H1 (cell line): ENCODE data around the gene B4GALT5. TPM values are rescaled to one million over a fixed set of nuclear protein-coding genes. Genes with fewer than 3 reads are reported as not detected.

Experiments
- CTCF ChIA-PET: fragments of 300-600 bp; sonication (Branson Sonifier 250); formaldehyde crosslinking; loops from one replicate; lab custom pipeline; 2021; ENCODE audit not compliant: partially characterized antibody; lab: Charles Lee
- POLR2A ChIA-PET: fragments of 300-600 bp; sonication (Branson Sonifier 250); formaldehyde crosslinking; loops from one replicate; lab custom pipeline; 2021; ENCODE audit warnings: inconsistent platforms; ENCODE audit not compliant: partially characterized antibody; lab: Charles Lee
- DNase-seq, 2 experiments: peaks; one replicate each; pipeline versions ENCODE4 v3.0.0 to v3.0.0-alpha.2; 2010 to 2022; ENCODE audit warnings: low spot score in 2 of 2, low read depth in 1 of 2, mixed read lengths in 1 of 2
- FAIRE-seq: peaks from 2 replicates; lab custom pipeline; 2011; peaks lifted over from hg19 to GRCh38; lab: Jason Lieb, UNC
- H2AFZ ChIP-seq: 2 replicates; pipeline ENCODE4 v1.8.1; 2012; ENCODE audit warnings: low read length, inconsistent platforms
- H2AK5ac ChIP-seq: 2 replicates; pipeline ENCODE4 v1.6.1; 2013; ENCODE audit warnings: low read depth, low read length
- H2BK120ac ChIP-seq: replicated peaks from 2 replicates; pipeline ENCODE3; 2013; ENCODE audit warnings: low read depth, low read length, inconsistent platforms
- H2BK12ac ChIP-seq: 2 replicates; pipeline ENCODE4 v1.6.1; 2013; ENCODE audit warnings: low read depth, low read length
- H2BK15ac ChIP-seq: 2 replicates; pipeline ENCODE4 v1.6.1; 2013; ENCODE audit warnings: low read length
- H2BK20ac ChIP-seq: 2 replicates; pipeline ENCODE4 v1.6.1; 2013; ENCODE audit warnings: low read length
- H2BK5ac ChIP-seq: 2 replicates; pipeline ENCODE4 v1.6.1; 2013; ENCODE audit warnings: low read depth, low read length
- H3K14ac ChIP-seq: 2 replicates; pipeline ENCODE4 v1.6.1; 2013; ENCODE audit warnings: inconsistent platforms; ENCODE audit not compliant: insufficient read length
- H3K18ac ChIP-seq: 2 replicates; pipeline ENCODE4 v1.6.1; 2013; ENCODE audit warnings: low read length; ENCODE audit errors: extremely low read depth
- H3K23ac ChIP-seq: 2 replicates; pipeline ENCODE4 v1.6.1; 2013; ENCODE audit warnings: inconsistent platforms; ENCODE audit not compliant: insufficient read length
- H3K23me2 ChIP-seq: 2 replicates; pipeline ENCODE4 v1.6.1; 2013; ENCODE audit warnings: low read depth, low read length
- H3K27ac ChIP-seq: 2 replicates; pipeline ENCODE4 v1.6.1; 2011; ENCODE audit warnings: low read depth, low read length, inconsistent platforms
- H3K27me3 ChIP-seq, 4 experiments: replicated peaks in 1 of 4; 1 replicate in 1 of 4; 2 replicates in 3 of 4; pipeline versions ENCODE4 v1.6.1 to v1.8.1; 2011 to 2013; ENCODE audit warnings: low read length in 3 of 4, mild to moderate bottlenecking in 3 of 4, inconsistent platforms in 2 of 4, mixed read lengths in 2 of 4, moderate library complexity in 1 of 4; ENCODE audit not compliant: control insufficient read depth in 3 of 4, insufficient read depth in 3 of 4; ENCODE audit errors: extremely low read depth in 1 of 4
- H3K36me3 ChIP-seq, 4 experiments: 2 replicates each; pipeline versions ENCODE4 v1.6.1 to v1.8.1; 2011 to 2013; ENCODE audit warnings: mild to moderate bottlenecking in 4 of 4, low read length in 3 of 4, moderate library complexity in 2 of 4, control low read depth in 1 of 4, inconsistent platforms in 1 of 4; ENCODE audit not compliant: insufficient read depth in 4 of 4, control insufficient read depth in 2 of 4
- H3K4ac ChIP-seq: replicated peaks from 2 replicates; pipeline ENCODE3; 2013; ENCODE audit warnings: low read length, low read depth, mixed read lengths, inconsistent platforms; ENCODE audit not compliant: insufficient read length
- H3K4me1 ChIP-seq, 4 experiments: replicated peaks in 1 of 4; 1 replicate in 1 of 4; 2 replicates in 3 of 4; pipeline versions ENCODE4 v1.6.1 to v1.8.1; 2011 to 2013; ENCODE audit warnings: low read length in 3 of 4, inconsistent platforms in 2 of 4, mixed read lengths in 1 of 4; ENCODE audit not compliant: insufficient read depth in 4 of 4, control insufficient read depth in 3 of 4
- H3K4me2 ChIP-seq, 2 experiments: 2 replicates each; pipeline versions ENCODE4 v1.6.1 to v1.8.1; 2011 to 2013; ENCODE audit warnings: low read depth in 2 of 2, low read length in 2 of 2, control low read depth in 1 of 2, inconsistent platforms in 1 of 2, mild to moderate bottlenecking in 1 of 2; ENCODE audit not compliant: insufficient read depth in 1 of 2
- H3K4me3 ChIP-seq, 4 experiments: fragments of 200-600, 300-600 bp in 1 of 4; sonication (generic), shearing (Covaris generic), sonication (Bioruptor Twin) in 1 of 4; 2 replicates each; pipeline versions ENCODE4 v1.5.1 to v1.8.1; 2011 to 2016; ENCODE audit warnings: low read length in 4 of 4, low read depth in 3 of 4, control low read depth in 2 of 4, inconsistent platforms in 2 of 4, mild to moderate bottlenecking in 2 of 4, mixed read lengths in 1 of 4, moderate library complexity in 1 of 4; ENCODE audit not compliant: insufficient read depth in 2 of 4; ENCODE audit errors: extremely low read depth in 1 of 4
- H3K56ac ChIP-seq: replicated peaks from 2 replicates; pipeline ENCODE3; 2013; ENCODE audit warnings: low read depth, mild to moderate bottlenecking, mixed read lengths, low read length, inconsistent platforms; ENCODE audit not compliant: insufficient read length
- H3K79me1 ChIP-seq: 2 replicates; pipeline ENCODE4 v1.6.1; 2013; ENCODE audit warnings: low read depth, low read length, control low read depth
- H3K79me2 ChIP-seq, 2 experiments: 2 replicates each; pipeline versions ENCODE4 v1.6.1 to v1.8.1; 2012 to 2013; ENCODE audit warnings: low read length in 2 of 2, mild to moderate bottlenecking in 2 of 2, inconsistent platforms in 1 of 2; ENCODE audit not compliant: insufficient read depth in 2 of 2, control insufficient read depth in 1 of 2
- H3K9ac ChIP-seq, 4 experiments: replicated peaks in 1 of 4; 1 replicate in 1 of 4; 2 replicates in 3 of 4; pipeline versions ENCODE4 v1.6.1 to v1.8.1; 2011 to 2013; ENCODE audit warnings: low read depth in 3 of 4, low read length in 3 of 4, control low read depth in 2 of 4, mild to moderate bottlenecking in 2 of 4, moderate library complexity in 2 of 4, inconsistent platforms in 1 of 4; ENCODE audit errors: extremely low read depth in 1 of 4
- H3K9me3 ChIP-seq, 2 experiments: 2 replicates each; pipeline versions ENCODE4 v1.6.1 to v1.8.1; 2012 to 2013; ENCODE audit warnings: mild to moderate bottlenecking in 2 of 2, moderate library complexity in 2 of 2, control low read depth in 1 of 2, inconsistent platforms in 1 of 2, low read depth in 1 of 2, low read length in 1 of 2, mixed read lengths in 1 of 2; ENCODE audit not compliant: insufficient read depth in 2 of 2
- H4K20me1 ChIP-seq, 2 experiments: replicated peaks in 1 of 2; 2 replicates each; pipeline versions ENCODE3 to v1.8.1; 2011 to 2013; ENCODE audit warnings: inconsistent platforms in 2 of 2, low read length in 2 of 2, mild to moderate bottlenecking in 1 of 2; ENCODE audit not compliant: insufficient read depth in 2 of 2, control insufficient read depth in 1 of 2
- H4K5ac ChIP-seq: 2 replicates; pipeline ENCODE4 v1.6.1; 2013; ENCODE audit warnings: low read length, low read depth, mixed read lengths, inconsistent platforms; ENCODE audit not compliant: insufficient read length
- H4K8ac ChIP-seq: 2 replicates; pipeline ENCODE4 v1.8.0; 2013; ENCODE audit warnings: mild to moderate bottlenecking, moderate library complexity, low read length, inconsistent platforms; ENCODE audit not compliant: insufficient read depth; ENCODE audit errors: extremely low read depth
- H4K91ac ChIP-seq: replicated peaks from 2 replicates; pipeline ENCODE3; 2013; ENCODE audit warnings: low read length, mixed read lengths, inconsistent platforms; ENCODE audit not compliant: insufficient read length
- CBX5 ChIP-seq: fragments of 300-800, 300-1000 bp; sonication (generic); IDR thresholded peaks from 2 replicates; pipeline ENCODE4 v1.7.1; 2016; ENCODE audit warnings: antibody characterized with exemption, low read length, low read depth
- CBX8 ChIP-seq: fragments of 300-800, 300-1000 bp; sonication (generic); IDR thresholded peaks from 2 replicates; pipeline ENCODE4 v1.7.1; 2016; ENCODE audit warnings: low read depth, low read length, borderline replicate concordance
- CREB1 ChIP-seq: IDR thresholded peaks from 2 replicates; pipeline ENCODE4 v1.6.1; 2012; ENCODE audit warnings: inconsistent platforms
- SIX5 ChIP-seq: IDR thresholded peaks from 2 replicates; pipeline ENCODE4 v1.6.1; 2011; ENCODE audit warnings: mild to moderate bottlenecking, low read depth, low read length
- TAF7 ChIP-seq: optimal IDR thresholded peaks from 2 replicates; pipeline ENCODE3; 2011; ENCODE audit warnings: low read depth, mild to moderate bottlenecking, inconsistent platforms, low read length, moderate library complexity, borderline replicate concordance
- WGBS, 2 experiments: shearing (Covaris generic) in 1 of 2; methylation state at CpG; one replicate each; pipeline versions ENCODE4 v1.1.6 to v1.1.7; 2013 to 2015; ENCODE audit warnings: low lambda C conversion rate in 2 of 2, mixed read lengths in 2 of 2, inconsistent platforms in 1 of 2, low coverage in 1 of 2, missing lambda C conversion rate in 1 of 2; ENCODE audit not compliant: insufficient replicate concordance in 2 of 2, insufficient coverage in 1 of 2, insufficient read length in 1 of 2; ENCODE audit errors: extremely low coverage in 1 of 2, missing lambda C conversion rate in 1 of 2; 5-methylcytosine and 5-hydroxymethylcytosine counted together
- polyA plus RNA-seq, 7 experiments: library from polyadenylated mRNA; depleted of rRNA in 3 of 7; stranded (reverse) in 5 of 7; unstranded in 2 of 7; fragments of >200 nt in 5 of 7; fragments of 200-250 nt in 2 of 7; gene quantifications; 1 replicate in 5 of 7; 2 replicates in 1 of 7; 4 replicates in 1 of 7; pipeline versions ENCODE4 v1.2.1 to v1.2.3, GENCODE V29; 2011 to 2013; ENCODE audit warnings: missing spikeins in 2 of 7, mixed read lengths in 2 of 7
- total RNA-seq: library from RNA; stranded (reverse); fragmentation: NEBNext Ultra II Directional; extraction: Animal tissue kit (Norgen Biotek cat#: 25700); gene quantifications from 2 replicates; pipeline ENCODE4 v1.2.1, GENCODE V29; 2021
- TF ChIP-seq, protein P1 (sequence below): IDR thresholded peaks from 2 replicates; pipeline ENCODE4 v1.6.1; 2011; ENCODE audit warnings: low read depth, mild to moderate bottlenecking, low read length; ENCODE audit not compliant: insufficient read depth

Gene B4GALT5
- total and polyA plus RNA-seq, 2 of the 8 experiments (the other 6 are each of a cell fraction or from before 2014, with no cell fraction given), result 46.5 to 75.4 TPM

- no peak overlapping the region for H3K18ac ChIP-seq
- no peak overlapping the region for H2BK120ac ChIP-seq
- no peaks in the 10 kb centered on the region for H4K20me1 ChIP-seq
- WGBS, 2 experiments, result 88% methylated on average over 3 of the region's 3 CpGs; no CpG with 5 or more reads in 1 of the 2 experiments
- no peak overlapping the region for H3K4me2 ChIP-seq
- no peak overlapping the region for H2BK5ac ChIP-seq
- FAIRE-seq (no peak), DNase-seq (no peak)
- no peak overlapping the region for H3K56ac ChIP-seq
- ChIA-PET CTCF (interaction anchor here (0.6 to 1.4 kb wide), 5 partner anchors 24 to 211 kb away, joined by 3 to 4 read pairs (median 3); no protein-coding TSS in a partner anchor), POLR2A (no interaction called here)
- no peak overlapping the region for H3K4me3 ChIP-seq
- H2BK12ac ChIP-seq, result no peak overlapping the region
- H3K27ac ChIP-seq, result no peak overlapping the region
- no peak overlapping the region for H2AK5ac ChIP-seq
- H3K79me2 ChIP-seq, result no peaks in the 10 kb centered on the region
- no peak overlapping the region for H3K4ac ChIP-seq
- no peak overlapping the region for H3K9ac ChIP-seq
- H3K9me3 ChIP-seq, result no peaks in the 10 kb centered on the region
- peak overlapping the region; percentile 2; the same call in 1 of the 2 replicates for H2BK15ac ChIP-seq
- 0 out of 7 replicates have a peak, but pooled peaks cover 0 to 2% (median 0%) of the 10 kb centered on the region in 4 experiments for H3K4me1 ChIP-seq
- H3K23me2 ChIP-seq, result no peaks in the 10 kb centered on the region
- H4K8ac ChIP-seq, result no peak overlapping the region
- no peak overlapping the region for H2AFZ ChIP-seq
- H3K23ac ChIP-seq, result no peak overlapping the region
- no peak overlapping the region for H3K14ac ChIP-seq
- H3K36me3 ChIP-seq, result no peaks in the 10 kb centered on the region
- no peak overlapping the region for H4K5ac ChIP-seq
- TF ChIP-seq TAF7 (no peak), CBX8 (no peak), CBX5 (no peak), CREB1 (no peak), SIX5 (no peak)
- TF ChIP-seq, protein P1, sequence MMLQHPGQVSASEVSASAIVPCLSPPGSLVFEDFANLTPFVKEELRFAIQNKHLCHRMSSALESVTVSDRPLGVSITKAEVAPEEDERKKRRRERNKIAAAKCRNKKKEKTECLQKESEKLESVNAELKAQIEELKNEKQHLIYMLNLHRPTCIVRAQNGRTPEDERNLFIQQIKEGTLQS, result no peak
- H3K79me1 ChIP-seq, result no peaks in the 10 kb centered on the region
- H3K27me3 ChIP-seq, result no peaks in the 10 kb centered on the region; a peak in 1 of 7 replicates
- no peak overlapping the region for H2BK20ac ChIP-seq
- H4K91ac ChIP-seq, result peak overlapping the region; percentile 32
Observed at GRCh38 chr20:49751397-49751736, 37.7 kb upstream of the B4GALT5 start.
